GM11168 (cell line): ENCODE measurements around the gene IGHMBP2.

Experiments
- in situ Hi-C: fragments of 300-500 bp; cut with MboI; formaldehyde crosslinking; loops from one replicate; pipeline ENCODE4 v1.12.0; 2022; ENCODE audit warnings: low sequenced_read_pairs; ENCODE audit not compliant: unreplicated experiment

IGHMBP2 gene

GRCh38 chr11:68924073-68924925, 20.6 kb downstream of the IGHMBP2 start:
- in situ Hi-C loops = no loop called here

- in situ Hi-C loops = no loop called here
Measured at GRCh38 chr11:68925611-68926010, 21.9 kb downstream of the IGHMBP2 start.

GRCh38 chr11:68927280-68928135, 23.8 kb downstream of the IGHMBP2 start:
- in situ Hi-C loops = no loop called here

GRCh38 chr11:68928136-68928880, 24.6 kb downstream of the IGHMBP2 start:
- in situ Hi-C loops = no loop called here

GRCh38 chr11:68929135-68929534, 25.4 kb downstream of the IGHMBP2 start:
- in situ Hi-C loops = no loop called here

GRCh38 chr11:68929706-68930570, 26.2 kb downstream of the IGHMBP2 start:
- in situ Hi-C loops = no loop called here

- in situ Hi-C loops = no loop called here
Measured at GRCh38 chr11:68930991-68931855, 27.5 kb downstream of the IGHMBP2 start.

- in situ Hi-C loops = no loop called here
Measured at GRCh38 chr11:68931911-68932310, 28.2 kb downstream of the IGHMBP2 start.

GRCh38 chr11:68932358-68932757, 28.7 kb downstream of the IGHMBP2 start:
- in situ Hi-C loops = no loop called here

- in situ Hi-C loops = no loop called here
Measured at GRCh38 chr11:68932933-68933577, 29.4 kb downstream of the IGHMBP2 start.

- in situ Hi-C loops = no loop called here
Measured at GRCh38 chr11:68933605-68934320, 30.1 kb downstream of the IGHMBP2 start.

GRCh38 chr11:68934321-68934645, 30.6 kb downstream of the IGHMBP2 start:
- in situ Hi-C loops = no loop called here

GRCh38 chr11:68934666-68935065, 31.0 kb downstream of the IGHMBP2 start:
- in situ Hi-C loops = no loop called here

GRCh38 chr11:68935066-68935465, 31.4 kb downstream of the IGHMBP2 start:
- in situ Hi-C loops = no loop called here

GRCh38 chr11:68935516-68936357, 32.0 kb downstream of the IGHMBP2 start:
- in situ Hi-C loops = no loop called here

GRCh38 chr11:68936358-68936636, 32.6 kb downstream of the IGHMBP2 start:
- in situ Hi-C loops = no loop called here
